Bronchial epithelial cell (primary cell): ENCODE data around the gene HOATZ. TPM values are rescaled to one million over a fixed set of nuclear protein-coding genes. Genes with fewer than 3 reads are reported as not detected.
A peak's percentile ranks its signal among the peaks of the same experiment; 100 is the strongest.

Experiments used
- DNase-seq: peaks from one replicate; pipeline ENCODE4 v3.0.0-alpha.2; 2010; ENCODE audit warnings: low read depth
- FAIRE-seq: peaks from 2 replicates; lab custom pipeline; 2011; peaks lifted over from hg19 to GRCh38; lab: Jason Lieb, UNC
- H3K27me3 ChIP-seq: 2 replicates; pipeline ENCODE4 v1.5.1; 2011; ENCODE audit warnings: low read length; ENCODE audit not compliant: control insufficient read depth, insufficient read depth
- H3K36me3 ChIP-seq: 2 replicates; pipeline ENCODE4 v1.5.1; 2011; ENCODE audit warnings: low read length; ENCODE audit not compliant: control insufficient read depth, insufficient read depth
- H3K4me3 ChIP-seq: 2 replicates; pipeline ENCODE4 v1.5.1; 2011; ENCODE audit warnings: mild to moderate bottlenecking, low read depth, low read length, control low read depth
- CTCF ChIP-seq: IDR thresholded peaks from 2 replicates; pipeline ENCODE4 v1.5.1; 2011; ENCODE audit warnings: mild to moderate bottlenecking, moderate library complexity, low read length, control low read depth, inconsistent platforms; ENCODE audit not compliant: insufficient read depth, severe bottlenecking
- total RNA-seq: library from RNA; depleted of rRNA; stranded (reverse); fragments of >200 nt; gene quantifications from 2 replicates; pipeline ENCODE4 v1.2.1, GENCODE V29; 2014

HOATZ gene
- total RNA-seq, 1 donor from 2014 or later, result not detected

- Histone ChIP-seq H3K4me3 (no peak overlapping the region), H3K27me3 (no peaks in the 10 kb centered on the region), H3K36me3 (no peaks in the 10 kb centered on the region)
- no peak for FAIRE-seq
- no peak for TF ChIP-seq CTCF
- no peak for DNase-seq
Observed at GRCh38 chr11:111582881-111583280, 68.3 kb downstream of the HOATZ start.

DNA sequence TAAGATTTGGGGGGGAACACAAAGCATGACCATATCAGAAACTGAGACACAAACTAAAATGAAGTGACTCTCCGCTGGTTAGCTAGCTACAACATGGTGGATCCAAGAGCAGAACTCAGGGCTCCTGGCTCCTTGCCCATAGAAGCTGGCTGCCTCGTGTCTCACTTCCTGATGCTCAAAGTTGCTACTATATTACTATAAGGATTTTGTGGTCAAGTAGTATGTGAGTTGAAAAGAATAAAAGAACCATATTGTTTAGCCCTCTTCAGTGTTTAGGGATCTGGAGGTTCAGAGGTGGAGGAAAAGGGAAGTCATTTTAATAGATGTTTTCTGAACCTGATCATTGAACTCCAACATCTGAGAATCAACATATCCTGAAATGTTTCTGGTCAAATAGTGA lies 70.8 kb downstream of the HOATZ start:
- TF ChIP-seq CTCF, result no peak
- DNase-seq (peak; percentile 42), FAIRE-seq (no peak)
- no peaks in the 10 kb centered on the region for H3K36me3 ChIP-seq
- no peak overlapping the region for H3K4me3 ChIP-seq
- no peaks in the 10 kb centered on the region for H3K27me3 ChIP-seq

DNA sequence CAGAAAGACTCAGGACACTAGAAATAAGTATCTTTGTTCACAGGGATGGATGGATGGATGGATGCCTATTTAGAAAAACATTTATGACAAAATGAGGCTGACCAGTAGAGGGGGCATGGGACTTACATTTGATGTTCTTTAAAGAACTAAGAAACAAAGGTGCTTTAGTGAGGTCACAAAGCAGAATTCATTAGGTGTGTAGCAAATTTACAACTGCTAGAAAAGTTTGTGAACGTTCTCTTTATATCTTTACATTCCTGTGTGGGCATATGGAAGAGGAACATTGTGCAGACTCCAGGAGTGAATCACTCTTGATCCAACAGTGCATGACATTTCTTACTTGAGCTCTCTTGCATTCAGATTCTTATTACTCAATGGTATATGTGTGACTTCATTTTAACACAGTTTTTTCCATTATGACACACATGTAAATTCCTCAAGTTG lies 71.8 kb downstream of the HOATZ start:
- Histone ChIP-seq H3K27me3 (no peaks in the 10 kb centered on the region), H3K36me3 (no peaks in the 10 kb centered on the region), H3K4me3 (no peak overlapping the region)
- FAIRE-seq (no peak), DNase-seq (peak; percentile 63)
- peak; percentile 55 for TF ChIP-seq CTCF

Other genes with a start within 250 kb of the HOATZ start
- not detected in 2 replicates for gene POU2AF3, start 216.2 kb upstream of the HOATZ start, total RNA-seq
- not detected in 2 replicates for gene POU2AF1, start 135.5 kb upstream of the HOATZ start, total RNA-seq
- gene BTG4, start 2.4 kb upstream of the HOATZ start, total RNA-seq, result 0.26 and 0.51 TPM in 2 replicates
- 5.3 and 6.9 TPM in 2 replicates for gene LAYN, start 25.9 kb downstream of the HOATZ start, total RNA-seq
- gene SIK2, start 87.7 kb downstream of the HOATZ start, total RNA-seq, result 2.9 and 3.6 TPM in 2 replicates